ENCODE data around the gene MYDGF. TPM values are rescaled to one million over a fixed set of nuclear protein-coding genes. Genes with fewer than 3 reads are reported as not detected.
A peak's percentile ranks its signal among the peaks of the same experiment; 100 is the strongest.

The MYDGF gene
- polyA plus RNA-seq, 3 donors: 64.6 to 165 (median 160) TPM

GRCh38 chr19:4707956-4708650 is 38.0 kb upstream of the MYDGF start:
- H3K36me3 Mint-ChIP-seq: peaks cover 62 to 91% of the 10 kb centered on the region in 2 donors
- Histone ChIP-seq H2AFZ (ENCODE audit: insufficient read depth, low read depth, low read length, poor library complexity, severe bottlenecking) (no peak overlapping the region), H3K4me1 (ENCODE audit: control insufficient read depth in 1 of 2, insufficient read depth in 2 of 2, low read length in 2 of 2) (no peaks in the 10 kb centered on the region), H3K4me2 (replicated peaks; ENCODE audit: extremely low read depth, low read length, poor library complexity, severe bottlenecking) (no peak overlapping the region), H3K27ac (ENCODE audit: low read depth in 1 of 2, low read length in 2 of 2) (no peak overlapping the region), H3K9me3 (replicated peaks in 1 of 2; ENCODE audit: control insufficient read depth in 1 of 2, insufficient read depth in 1 of 2, low read length in 2 of 2) (peaks cover 0 to 7% of the 10 kb centered on the region in 2 donors), H3K9ac (ENCODE audit: insufficient read depth, low read length, poor library complexity, severe bottlenecking) (no peak overlapping the region), H3K36me3 (replicated peaks in 1 of 2; ENCODE audit: control insufficient read depth in 1 of 2, insufficient read depth in 2 of 2, low read length in 2 of 2) (peaks cover 69 to 93% of the 10 kb centered on the region in 2 donors), H3K4me3 (replicated peaks in 1 of 3; ENCODE audit: low read depth in 2 of 3, low read length in 3 of 3) (no peak overlapping the region), H4K20me1 (ENCODE audit: insufficient read depth, low read length) (peaks cover 14% of the 10 kb centered on the region), H3K27me3 (ENCODE audit: control insufficient read depth in 2 of 2, insufficient read depth in 2 of 2, low read length in 2 of 2) (no peaks in the 10 kb centered on the region), H3K79me2 (ENCODE audit: insufficient read depth, low read length) (peaks cover 8% of the 10 kb centered on the region)
- no peak for DNase-seq
- H3K9me3 Mint-ChIP-seq: peaks cover 0 to 4% (median 2%) of the 10 kb centered on the region in 7 donors
- TF ChIP-seq, protein P1, sequence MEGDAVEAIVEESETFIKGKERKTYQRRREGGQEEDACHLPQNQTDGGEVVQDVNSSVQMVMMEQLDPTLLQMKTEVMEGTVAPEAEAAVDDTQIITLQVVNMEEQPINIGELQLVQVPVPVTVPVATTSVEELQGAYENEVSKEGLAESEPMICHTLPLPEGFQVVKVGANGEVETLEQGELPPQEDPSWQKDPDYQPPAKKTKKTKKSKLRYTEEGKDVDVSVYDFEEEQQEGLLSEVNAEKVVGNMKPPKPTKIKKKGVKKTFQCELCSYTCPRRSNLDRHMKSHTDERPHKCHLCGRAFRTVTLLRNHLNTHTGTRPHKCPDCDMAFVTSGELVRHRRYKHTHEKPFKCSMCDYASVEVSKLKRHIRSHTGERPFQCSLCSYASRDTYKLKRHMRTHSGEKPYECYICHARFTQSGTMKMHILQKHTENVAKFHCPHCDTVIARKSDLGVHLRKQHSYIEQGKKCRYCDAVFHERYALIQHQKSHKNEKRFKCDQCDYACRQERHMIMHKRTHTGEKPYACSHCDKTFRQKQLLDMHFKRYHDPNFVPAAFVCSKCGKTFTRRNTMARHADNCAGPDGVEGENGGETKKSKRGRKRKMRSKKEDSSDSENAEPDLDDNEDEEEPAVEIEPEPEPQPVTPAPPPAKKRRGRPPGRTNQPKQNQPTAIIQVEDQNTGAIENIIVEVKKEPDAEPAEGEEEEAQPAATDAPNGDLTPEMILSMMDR (IDR thresholded peaks at IDR 0.05): no peak
- no peaks in the 10 kb centered on the region for H3K4me1 Mint-ChIP-seq
- H3K27me3 Mint-ChIP-seq (ENCODE audit: low read depth in 3 of 3): no peaks in the 10 kb centered on the region
- intact Hi-C loops (cut with micrococcal nuclease): no loop called here
- H3K4me3 Mint-ChIP-seq: no peak overlapping the region
- H3K27ac Mint-ChIP-seq: peak overlapping the region in 2 of 7 donors; percentile 45 to 59
- 100% methylated on average over 6 of the region's 10 CpGs for WGBS (ENCODE audit: insufficient coverage)

DNA sequence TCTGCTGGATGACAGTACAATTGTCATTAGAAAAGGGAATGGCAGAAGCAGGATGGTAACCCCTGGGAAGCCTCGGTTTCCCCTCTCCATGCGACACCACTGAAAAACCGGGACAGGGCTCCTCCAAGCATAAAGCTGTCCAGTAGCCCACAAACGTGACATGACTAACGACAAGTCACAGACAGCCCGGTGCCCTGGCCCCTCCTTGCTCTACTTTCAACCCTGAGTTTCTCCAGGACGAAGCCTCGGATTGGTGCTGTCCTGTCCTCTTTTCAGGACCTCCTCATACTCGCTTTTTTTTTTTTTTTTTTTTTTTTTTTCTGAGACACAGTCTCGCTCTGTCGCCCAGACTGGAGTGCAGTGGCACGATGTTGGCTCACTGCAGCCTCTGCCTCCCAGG is 37.2 kb upstream of the MYDGF start:
- H3K9me3 ChIP-seq (replicated peaks in 1 of 2; ENCODE audit: control insufficient read depth in 1 of 2, insufficient read depth in 1 of 2, low read length in 2 of 2): peaks cover 0 to 7% of the 10 kb centered on the region in 2 donors
- no peak overlapping the region for H3K9ac ChIP-seq (ENCODE audit: insufficient read depth, low read length, poor library complexity, severe bottlenecking)
- H3K36me3 ChIP-seq (replicated peaks in 1 of 2; ENCODE audit: control insufficient read depth in 1 of 2, insufficient read depth in 2 of 2, low read length in 2 of 2): peaks cover 68 to 93% of the 10 kb centered on the region in 2 donors
- Mint-ChIP-seq H3K9me3 (peaks cover 0 to 4% (median 1%) of the 10 kb centered on the region in 7 donors), H3K4me1 (no peaks in the 10 kb centered on the region), H3K36me3 (peaks cover 61 to 90% of the 10 kb centered on the region in 2 donors), H3K27ac (no peak overlapping the region), H3K27me3 (ENCODE audit: low read depth in 3 of 3) (no peaks in the 10 kb centered on the region), H3K4me3 (no peak overlapping the region)
- H2AFZ ChIP-seq (ENCODE audit: insufficient read depth, low read depth, low read length, poor library complexity, severe bottlenecking): no peak overlapping the region
- H4K20me1 ChIP-seq (ENCODE audit: insufficient read depth, low read length): peaks cover 14% of the 10 kb centered on the region
- intact Hi-C loops (cut with micrococcal nuclease): no loop called here
- peaks cover 8% of the 10 kb centered on the region for H3K79me2 ChIP-seq (ENCODE audit: insufficient read depth, low read length)
- no peak overlapping the region for H3K27ac ChIP-seq (ENCODE audit: low read depth in 1 of 2, low read length in 2 of 2)
- no peak overlapping the region for H3K4me3 ChIP-seq (replicated peaks in 1 of 3; ENCODE audit: low read depth in 2 of 3, low read length in 3 of 3)
- DNase-seq: no peak
- TF ChIP-seq, protein P1 (IDR thresholded peaks at IDR 0.05): no peak
- H3K4me2 ChIP-seq (replicated peaks; ENCODE audit: extremely low read depth, low read length, poor library complexity, severe bottlenecking): no peak overlapping the region
- H3K4me1 ChIP-seq (ENCODE audit: control insufficient read depth in 1 of 2, insufficient read depth in 2 of 2, low read length in 2 of 2): no peaks in the 10 kb centered on the region
- no peaks in the 10 kb centered on the region for H3K27me3 ChIP-seq (ENCODE audit: control insufficient read depth in 2 of 2, insufficient read depth in 2 of 2, low read length in 2 of 2)
- 97% methylated on average over 7 of the region's 12 CpGs for WGBS (ENCODE audit: insufficient coverage)
